ENCODE results near the gene PLOD2. TPM values are rescaled to one million over a fixed set of nuclear protein-coding genes. Genes with fewer than 3 reads are reported as not detected.

Gene PLOD2
- total and polyA plus RNA-seq, 4 donors = 18.6 to 57.0 (median 24.3) TPM

DNA sequence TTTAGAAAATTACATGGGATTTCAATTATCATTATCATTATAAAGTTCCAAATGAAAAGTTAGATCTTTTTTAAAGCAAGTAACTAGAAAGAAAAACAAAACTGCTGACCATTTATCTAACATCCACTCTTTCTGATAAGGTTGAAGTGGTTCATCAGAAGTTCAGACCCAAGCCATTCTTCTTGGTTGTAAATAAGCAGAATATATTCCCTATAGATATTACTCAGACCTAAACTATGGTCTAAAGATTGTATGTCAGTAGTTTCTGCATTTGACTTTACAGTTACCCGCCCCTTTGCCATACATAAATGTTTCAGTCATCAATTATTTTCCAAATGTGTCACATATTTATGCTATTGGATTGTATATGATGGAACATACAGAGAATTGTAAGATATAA is 136.7 kb downstream of the PLOD2 start:
- Histone ChIP-seq H3K27me3 (ENCODE audit: control insufficient read depth in 4 of 4, insufficient read depth in 4 of 4, low read length in 3 of 4) (no peaks in the 10 kb centered on the region), H3K9ac (ENCODE audit: low read depth in 1 of 2, low read length in 2 of 2) (no peak overlapping the region), H3K9me3 (ENCODE audit: control insufficient read depth in 4 of 4, low read length in 3 of 4) (no peaks in the 10 kb centered on the region), H3K4me3 (ENCODE audit: low read depth in 1 of 3, low read length in 3 of 3) (no peak overlapping the region), H3K36me3 (ENCODE audit: control insufficient read depth in 4 of 4, insufficient read depth in 3 of 4, low read depth in 1 of 4, low read length in 3 of 4) (no peaks in the 10 kb centered on the region), H3K27ac (ENCODE audit: low read depth in 1 of 2, low read length in 2 of 2) (no peak overlapping the region), H3K4me1 (ENCODE audit: control insufficient read depth in 4 of 4, insufficient read depth in 4 of 4, low read length in 3 of 4) (no peaks in the 10 kb centered on the region)
- 96% methylated on average over 1 of the region's 1 CpG for WGBS
- DNase-seq (ENCODE audit: low spot score) = no peak
- TF ChIP-seq, protein P1, sequence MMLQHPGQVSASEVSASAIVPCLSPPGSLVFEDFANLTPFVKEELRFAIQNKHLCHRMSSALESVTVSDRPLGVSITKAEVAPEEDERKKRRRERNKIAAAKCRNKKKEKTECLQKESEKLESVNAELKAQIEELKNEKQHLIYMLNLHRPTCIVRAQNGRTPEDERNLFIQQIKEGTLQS (IDR thresholded peaks at IDR 0.05) = no peak
- TF ChIP-seq EGR1 (IDR thresholded peaks at IDR 0.05; ENCODE audit: low read depth in 2 of 2) (no peak), SP1 (IDR thresholded peaks at IDR 0.05) (no peak)
- TF ChIP-seq, protein P2, sequence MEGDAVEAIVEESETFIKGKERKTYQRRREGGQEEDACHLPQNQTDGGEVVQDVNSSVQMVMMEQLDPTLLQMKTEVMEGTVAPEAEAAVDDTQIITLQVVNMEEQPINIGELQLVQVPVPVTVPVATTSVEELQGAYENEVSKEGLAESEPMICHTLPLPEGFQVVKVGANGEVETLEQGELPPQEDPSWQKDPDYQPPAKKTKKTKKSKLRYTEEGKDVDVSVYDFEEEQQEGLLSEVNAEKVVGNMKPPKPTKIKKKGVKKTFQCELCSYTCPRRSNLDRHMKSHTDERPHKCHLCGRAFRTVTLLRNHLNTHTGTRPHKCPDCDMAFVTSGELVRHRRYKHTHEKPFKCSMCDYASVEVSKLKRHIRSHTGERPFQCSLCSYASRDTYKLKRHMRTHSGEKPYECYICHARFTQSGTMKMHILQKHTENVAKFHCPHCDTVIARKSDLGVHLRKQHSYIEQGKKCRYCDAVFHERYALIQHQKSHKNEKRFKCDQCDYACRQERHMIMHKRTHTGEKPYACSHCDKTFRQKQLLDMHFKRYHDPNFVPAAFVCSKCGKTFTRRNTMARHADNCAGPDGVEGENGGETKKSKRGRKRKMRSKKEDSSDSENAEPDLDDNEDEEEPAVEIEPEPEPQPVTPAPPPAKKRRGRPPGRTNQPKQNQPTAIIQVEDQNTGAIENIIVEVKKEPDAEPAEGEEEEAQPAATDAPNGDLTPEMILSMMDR (IDR thresholded peaks at IDR 0.05; ENCODE audit: low read depth, low read length, missing input control) = no peak

GRCh38 chr3:146020969-146021368 is 140.0 kb downstream of the PLOD2 start:
- Histone ChIP-seq H3K36me3 (ENCODE audit: control insufficient read depth in 4 of 4, insufficient read depth in 3 of 4, low read depth in 1 of 4, low read length in 3 of 4) (no peaks in the 10 kb centered on the region), H3K9ac (ENCODE audit: low read depth in 1 of 2, low read length in 2 of 2) (no peak overlapping the region), H3K27me3 (ENCODE audit: control insufficient read depth in 4 of 4, insufficient read depth in 4 of 4, low read length in 3 of 4) (no peaks in the 10 kb centered on the region), H3K4me1 (ENCODE audit: control insufficient read depth in 4 of 4, insufficient read depth in 4 of 4, low read length in 3 of 4) (no peaks in the 10 kb centered on the region), H3K27ac (ENCODE audit: low read depth in 1 of 2, low read length in 2 of 2) (no peak overlapping the region), H3K9me3 (ENCODE audit: control insufficient read depth in 4 of 4, low read length in 3 of 4) (no peaks in the 10 kb centered on the region), H3K4me3 (ENCODE audit: low read depth in 1 of 3, low read length in 3 of 3) (no peak overlapping the region)
- TF ChIP-seq YY1 (IDR thresholded peaks at IDR 0.05) (no peak), RAD21 (IDR thresholded peaks at IDR 0.05) (no peak), FOXA1 (IDR thresholded peaks at IDR 0.05) (no peak), NR2F2 (IDR thresholded peaks at IDR 0.05) (no peak), EGR1 (IDR thresholded peaks at IDR 0.05; ENCODE audit: low read depth in 2 of 2) (no peak), GABPA (IDR thresholded peaks at IDR 0.05 in 1 of 2, conservative IDR thresholded peaks at IDR 0.05 in 1 of 2) (no peak)
- TF ChIP-seq, protein P1 (IDR thresholded peaks at IDR 0.05) = no peak
- DNase-seq (ENCODE audit: low spot score) = no peak
- 57% methylated on average over 1 of the region's 1 CpG for WGBS

GRCh38 chr3:146019508-146019907 is 141.5 kb downstream of the PLOD2 start:
- TF ChIP-seq REST (IDR thresholded peaks at IDR 0.05) (no peak), FOXA1 (IDR thresholded peaks at IDR 0.05) (no peak), ZBTB33 (IDR thresholded peaks at IDR 0.05) (no peak)
- TF ChIP-seq, protein P2 (IDR thresholded peaks at IDR 0.05; ENCODE audit: low read depth, low read length, missing input control) = no peak
- H3K27ac ChIP-seq (ENCODE audit: low read depth in 1 of 2, low read length in 2 of 2) = no peak overlapping the region
- no peaks in the 10 kb centered on the region for H3K27me3 ChIP-seq (ENCODE audit: control insufficient read depth in 4 of 4, insufficient read depth in 4 of 4, low read length in 3 of 4)
- no peaks in the 10 kb centered on the region for H3K4me1 ChIP-seq (ENCODE audit: control insufficient read depth in 4 of 4, insufficient read depth in 4 of 4, low read length in 3 of 4)
- no peak overlapping the region for H3K9ac ChIP-seq (ENCODE audit: low read depth in 1 of 2, low read length in 2 of 2)
- H3K36me3 ChIP-seq (ENCODE audit: control insufficient read depth in 4 of 4, insufficient read depth in 3 of 4, low read depth in 1 of 4, low read length in 3 of 4) = no peaks in the 10 kb centered on the region
- H3K9me3 ChIP-seq (ENCODE audit: control insufficient read depth in 4 of 4, low read length in 3 of 4) = no peaks in the 10 kb centered on the region
- WGBS = 84% methylated on average over 4 of the region's 4 CpGs
- DNase-seq (ENCODE audit: low spot score) = no peak
- H3K4me3 ChIP-seq (ENCODE audit: low read depth in 1 of 3, low read length in 3 of 3) = no peak overlapping the region

Measured in liver (tissue), 9 donors.